ENCODE results near the gene TNFRSF1B. TPM values are rescaled to one million over a fixed set of nuclear protein-coding genes. Genes with fewer than 3 reads are reported as not detected.

The TNFRSF1B gene
- polyA plus RNA-seq, 3 donors, result 436 to 761 (median 450) TPM

- peaks cover 64% of the 10 kb centered on the region for H3K4me1 Mint-ChIP-seq
- peaks cover 62 to 64% of the 10 kb centered on the region in 2 donors for H3K4me1 ChIP-seq (ENCODE audit: control insufficient read depth in 1 of 2, insufficient read depth in 2 of 2, low read length in 2 of 2)
Observed at GRCh38 chr1:12132078-12132477, 34.7 kb upstream of the TNFRSF1B start.

DNA sequence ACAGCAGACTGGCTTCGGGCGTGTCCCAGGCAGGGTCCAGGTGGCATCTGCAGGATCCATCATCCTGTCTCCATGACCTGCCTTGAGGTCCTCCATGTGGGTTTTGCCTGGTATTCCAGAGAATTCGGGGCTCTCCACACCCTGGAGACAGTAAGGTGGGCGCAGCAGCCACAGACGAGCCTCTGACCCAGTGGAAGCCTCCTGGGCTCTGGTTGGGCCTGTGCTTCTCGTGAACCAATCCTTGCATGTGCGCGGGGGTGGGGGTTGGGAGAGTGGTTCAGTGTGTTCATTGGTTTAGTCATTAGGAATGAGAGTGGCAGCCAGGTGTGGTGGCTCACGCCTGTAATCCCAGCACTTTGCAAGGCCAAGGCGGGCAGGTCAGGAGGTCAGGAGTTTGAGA lies 32.1 kb upstream of the TNFRSF1B start:
- peaks cover 12% of the 10 kb centered on the region for H3K79me2 ChIP-seq (ENCODE audit: insufficient read depth, low read length)
- WGBS (ENCODE audit: insufficient coverage), result over 99% methylated on average over 10 of the region's 10 CpGs
- Mint-ChIP-seq H3K27ac (peak overlapping the region in 2 of 7 donors; percentile 26 to 31), H3K4me1 (peaks cover 56% of the 10 kb centered on the region), H3K4me3 (no peak overlapping the region), H3K9me3 (peaks cover 0 to 8% (median 0%) of the 10 kb centered on the region in 7 donors), H3K36me3 (peaks cover 30 to 42% of the 10 kb centered on the region in 2 donors), H3K27me3 (ENCODE audit: low read depth in 3 of 3) (peaks cover 0 to 2% (median 0%) of the 10 kb centered on the region in 3 donors)
- intact Hi-C loops (cut with micrococcal nuclease), result no loop called here
- no peak overlapping the region for H3K27ac ChIP-seq (ENCODE audit: low read depth in 1 of 2, low read length in 2 of 2)
- H3K4me3 ChIP-seq (replicated peaks in 1 of 3; ENCODE audit: low read depth in 2 of 3, low read length in 3 of 3), result no peak overlapping the region
- no peak for DNase-seq
- no peak overlapping the region for H3K9ac ChIP-seq (ENCODE audit: insufficient read depth, low read length, poor library complexity, severe bottlenecking)
- peaks cover 55 to 56% of the 10 kb centered on the region in 2 donors for H3K4me1 ChIP-seq (ENCODE audit: control insufficient read depth in 1 of 2, insufficient read depth in 2 of 2, low read length in 2 of 2)
- H3K36me3 ChIP-seq (replicated peaks in 1 of 2; ENCODE audit: control insufficient read depth in 1 of 2, insufficient read depth in 2 of 2, low read length in 2 of 2), result peaks cover 11 to 21% of the 10 kb centered on the region in 2 donors
- H3K9me3 ChIP-seq (replicated peaks in 1 of 2; ENCODE audit: control insufficient read depth in 1 of 2, insufficient read depth in 1 of 2, low read length in 2 of 2), result no peaks in the 10 kb centered on the region
- no peak overlapping the region for H3K4me2 ChIP-seq (replicated peaks; ENCODE audit: extremely low read depth, low read length, poor library complexity, severe bottlenecking)
- H3K27me3 ChIP-seq (ENCODE audit: control insufficient read depth in 2 of 2, insufficient read depth in 2 of 2, low read length in 2 of 2), result no peaks in the 10 kb centered on the region
- H2AFZ ChIP-seq (ENCODE audit: insufficient read depth, low read depth, low read length, poor library complexity, severe bottlenecking), result no peak overlapping the region
- no peaks in the 10 kb centered on the region for H4K20me1 ChIP-seq (ENCODE audit: insufficient read depth, low read length)
- no peak for TF ChIP-seq CTCF (IDR thresholded peaks at IDR 0.05)

More at GRCh38 chr1:12132078-12132477, 34.7 kb upstream of the TNFRSF1B start:
- peak; percentile 46 to 75 (median 66) for DNase-seq
- Histone ChIP-seq H3K79me2 (ENCODE audit: insufficient read depth, low read length) (peaks cover 24% of the 10 kb centered on the region), H3K27me3 (ENCODE audit: control insufficient read depth in 2 of 2, insufficient read depth in 2 of 2, low read length in 2 of 2) (no peaks in the 10 kb centered on the region), H3K27ac (ENCODE audit: low read depth in 1 of 2, low read length in 2 of 2) (peak overlapping the region; percentile 90 to 93), H3K9ac (ENCODE audit: insufficient read depth, low read length, poor library complexity, severe bottlenecking) (peak overlapping the region; percentile 45), H3K4me2 (replicated peaks; ENCODE audit: extremely low read depth, low read length, poor library complexity, severe bottlenecking) (peak overlapping the region; percentile 34), H2AFZ (ENCODE audit: insufficient read depth, low read depth, low read length, poor library complexity, severe bottlenecking) (no peak overlapping the region), H3K36me3 (replicated peaks in 1 of 2; ENCODE audit: control insufficient read depth in 1 of 2, insufficient read depth in 2 of 2, low read length in 2 of 2) (peaks cover 0 to 2% of the 10 kb centered on the region in 2 donors), H4K20me1 (ENCODE audit: insufficient read depth, low read length) (no peaks in the 10 kb centered on the region), H3K4me3 (replicated peaks in 1 of 3; ENCODE audit: low read depth in 2 of 3, low read length in 3 of 3) (peak overlapping the region in 1 of 3 experiments; percentile 31), H3K9me3 (replicated peaks in 1 of 2; ENCODE audit: control insufficient read depth in 1 of 2, insufficient read depth in 1 of 2, low read length in 2 of 2) (no peaks in the 10 kb centered on the region)
- peak overlapping the region in 1 of 2 donors; percentile 26 for H3K4me3 Mint-ChIP-seq
- WGBS (ENCODE audit: insufficient coverage), result 32% methylated on average over 4 of the region's 8 CpGs
- peaks cover 0 to 2% (median 0%) of the 10 kb centered on the region in 3 donors for H3K27me3 Mint-ChIP-seq (ENCODE audit: low read depth in 3 of 3)
- peaks cover 0 to 8% (median 0%) of the 10 kb centered on the region in 7 donors for H3K9me3 Mint-ChIP-seq
- intact Hi-C loops (cut with micrococcal nuclease), result loop anchor here in 1 of 2 donors (2.0 kb wide), 1 partner anchor 53 kb away; no protein-coding TSS in a partner anchor
- no peak for TF ChIP-seq CTCF (IDR thresholded peaks at IDR 0.05)
- peak overlapping the region; percentile 93 to 97 (median 96) for H3K27ac Mint-ChIP-seq
- peaks cover 28 to 45% of the 10 kb centered on the region in 2 donors for H3K36me3 Mint-ChIP-seq
